MCF 10A (cell line): Measurements from ENCODE around the gene GDPD5. TPM values are rescaled to one million over a fixed set of nuclear protein-coding genes. Genes with fewer than 3 reads are reported as not detected.

Experiments
- BruUV-seq: library from RNA; stranded (reverse); fragments of 400-500 nt; replicated peaks from 2 replicates; lab custom pipeline; 2021; lab: Mats Ljungman, UMichigan
- CTCF ChIA-PET: fragments of 300-600 bp; sonication (Branson Sonifier 250); formaldehyde crosslinking; extraction: SDS; loops from one replicate; lab custom pipeline; 2021; ENCODE audit warnings: antibody characterized with exemption, inconsistent platforms; lab: Yijun Ruan, JAX
- POLR2A ChIA-PET: fragments of 300-600, 350-650 bp; sonication (Branson Sonifier 250); formaldehyde crosslinking; extraction: SDS; loops from one replicate; lab custom pipeline; 2020; ENCODE audit warnings: antibody characterized with exemption, inconsistent platforms; lab: Yijun Ruan, JAX
- DNase-seq: peaks from one replicate; pipeline ENCODE4 v3.0.0-alpha.2; 2018; ENCODE audit not compliant: unreplicated experiment
- H3K27ac Mint-ChIP-seq: one replicate; pipeline ENCODE4 v1.8.0; 2022; ENCODE audit warnings: mild to moderate bottlenecking, low read depth, mixed read lengths; ENCODE audit not compliant: unreplicated experiment
- H3K27me3 Mint-ChIP-seq: one replicate; pipeline ENCODE4 v1.8.0; 2022; ENCODE audit warnings: mixed read lengths; ENCODE audit not compliant: insufficient read depth, unreplicated experiment
- H3K36me3 Mint-ChIP-seq: one replicate; pipeline ENCODE4 v1.8.0; 2022; ENCODE audit warnings: mild to moderate bottlenecking, moderate library complexity, mixed read lengths; ENCODE audit not compliant: insufficient read depth, unreplicated experiment
- H3K4me1 Mint-ChIP-seq: one replicate; pipeline ENCODE4 v1.8.0; 2022; ENCODE audit warnings: mixed read lengths; ENCODE audit not compliant: insufficient read depth, unreplicated experiment
- H3K4me3 Mint-ChIP-seq: one replicate; pipeline ENCODE4 v1.8.0; 2022; ENCODE audit warnings: mild to moderate bottlenecking, moderate library complexity, mixed read lengths; ENCODE audit not compliant: unreplicated experiment
- H3K9me3 Mint-ChIP-seq: one replicate; pipeline ENCODE4 v1.8.0; 2022; ENCODE audit warnings: mixed read lengths; ENCODE audit not compliant: unreplicated experiment
- CTCF ChIP-seq: fragments of 200-600 bp; IDR thresholded peaks from one replicate; pipeline ENCODE4 v1.8.0; 2022; ENCODE audit warnings: antibody characterized with exemption, mild to moderate bottlenecking; ENCODE audit not compliant: unreplicated experiment
- intact Hi-C: fragments of 100-400 bp; cut with micrococcal nuclease; formaldehyde crosslinking; loops from 2 replicates; pipeline ENCODE4 v1.14.1; 2022
- total RNA-seq: library from RNA; stranded (reverse); gene quantifications from 2 replicates; pipeline ENCODE4 v1.2.3, GENCODE V29; 2022

GDPD5 gene
- total RNA-seq, 1 experiment from 2014 or later, result 5.6 TPM

DNA sequence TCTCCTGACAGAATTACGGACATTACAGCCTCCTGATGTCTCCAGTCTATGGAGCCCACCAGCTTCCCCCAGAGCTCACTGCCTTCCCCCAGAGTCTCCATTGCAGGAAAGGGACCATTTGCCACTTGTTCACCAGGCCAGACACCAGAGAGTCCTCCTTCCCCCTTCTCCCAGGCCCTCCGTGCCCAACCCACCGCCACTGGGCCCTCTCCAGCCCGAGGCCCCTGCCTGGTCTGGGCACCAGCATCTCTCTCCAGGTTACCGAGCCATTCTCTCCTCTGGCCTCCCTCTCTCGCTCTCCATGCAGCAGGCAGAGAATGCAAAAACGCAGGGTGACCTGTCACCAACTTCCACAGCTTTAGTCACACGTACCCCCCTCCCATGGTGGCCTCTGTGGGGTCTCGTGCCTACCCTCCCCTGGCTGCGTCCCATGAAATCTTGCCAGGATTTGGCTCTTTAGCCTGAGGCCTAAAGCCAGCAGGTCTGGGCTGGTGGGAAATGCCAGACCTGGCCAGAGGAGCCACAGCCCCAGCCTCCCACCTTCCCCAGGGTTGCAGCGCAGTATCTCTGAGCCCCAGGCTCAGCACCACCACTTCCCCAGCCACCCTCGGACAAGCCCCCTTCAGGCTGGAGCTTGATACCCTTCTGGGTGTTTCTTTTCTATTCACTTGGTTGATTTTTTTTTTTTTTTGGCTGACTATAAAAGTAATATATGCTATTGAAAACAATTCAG, 29.5 kb upstream of the GDPD5 start:
- H3K4me3 Mint-ChIP-seq, result no peak overlapping the region
- TF ChIP-seq CTCF, result no peak
- no peak overlapping the region for H3K27ac Mint-ChIP-seq
- no peak for DNase-seq
- H3K4me1 Mint-ChIP-seq, result peaks cover 25% of the 10 kb centered on the region
- H3K36me3 Mint-ChIP-seq, result peaks cover 7% of the 10 kb centered on the region
- CTCF ChIA-PET, result interaction anchor here (0.6 to 1.7 kb wide), 4 partner anchors 9 to 614 kb away, joined by 3 to 5 read pairs (median 3); no protein-coding TSS in a partner anchor
- POLR2A ChIA-PET, result no interaction called here
- BruUV-seq, result no TSS peak
- H3K9me3 Mint-ChIP-seq, result no peaks in the 10 kb centered on the region
- intact Hi-C loops, result no loop called here
- no peaks in the 10 kb centered on the region for H3K27me3 Mint-ChIP-seq

DNA sequence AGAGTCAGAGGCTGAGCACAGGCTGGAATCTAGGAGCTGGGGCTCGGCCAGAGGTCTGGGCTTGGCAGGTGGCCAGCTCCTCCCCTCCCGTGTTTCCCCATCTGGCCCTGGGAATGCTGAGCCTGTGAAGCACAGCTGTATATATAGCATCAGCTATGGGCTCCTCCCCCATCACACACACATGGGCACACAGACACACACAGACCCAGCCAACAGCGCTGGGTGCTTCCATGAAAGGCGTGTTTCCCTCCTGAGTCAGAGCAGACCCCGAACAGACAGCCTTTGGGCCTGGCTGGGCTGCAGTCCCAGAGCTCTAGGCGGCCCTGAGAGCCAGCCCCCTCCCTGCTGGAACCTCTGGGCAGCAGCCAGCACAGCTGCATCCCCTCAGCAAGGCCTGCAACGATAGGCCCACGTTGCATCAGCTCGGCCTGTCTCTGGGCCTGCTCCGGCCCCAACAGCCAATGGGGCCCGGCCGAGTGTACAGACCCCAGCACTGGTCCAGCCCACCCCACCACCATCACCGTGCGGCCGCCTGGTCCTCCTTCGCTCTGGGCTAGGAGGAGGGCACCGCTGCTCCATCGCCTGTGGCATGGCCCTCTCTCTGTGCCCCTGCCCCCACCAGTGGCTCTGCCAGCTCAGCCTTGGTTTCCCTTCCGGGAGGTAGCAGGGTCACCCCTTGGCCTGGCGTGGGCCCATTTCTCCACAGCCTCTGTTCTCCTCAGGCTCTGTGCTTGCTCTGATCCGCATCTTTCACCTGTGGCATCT, 28.7 kb upstream of the GDPD5 start:
- DNase-seq, result peak; percentile 75
- POLR2A ChIA-PET, result interaction anchor here (0.6 to 1.3 kb wide), 3 partner anchors 8 to 144 kb away, joined by 3 to 9 read pairs (median 3); no protein-coding TSS in a partner anchor
- CTCF ChIA-PET, result interaction anchor here (0.8 to 1.7 kb wide), 6 partner anchors 10 to 152 kb away, joined by 3 to 6 read pairs (median 4); partner anchors contain the start of gene GDPD5
- H3K9me3 Mint-ChIP-seq, result no peaks in the 10 kb centered on the region
- H3K27ac Mint-ChIP-seq, result no peak overlapping the region
- no peak for TF ChIP-seq CTCF
- peaks cover 25% of the 10 kb centered on the region for H3K4me1 Mint-ChIP-seq
- intact Hi-C loops, result no loop called here
- H3K4me3 Mint-ChIP-seq, result no peak overlapping the region
- peaks cover 7% of the 10 kb centered on the region for H3K36me3 Mint-ChIP-seq
- no TSS peak for BruUV-seq
- H3K27me3 Mint-ChIP-seq, result no peaks in the 10 kb centered on the region

DNA sequence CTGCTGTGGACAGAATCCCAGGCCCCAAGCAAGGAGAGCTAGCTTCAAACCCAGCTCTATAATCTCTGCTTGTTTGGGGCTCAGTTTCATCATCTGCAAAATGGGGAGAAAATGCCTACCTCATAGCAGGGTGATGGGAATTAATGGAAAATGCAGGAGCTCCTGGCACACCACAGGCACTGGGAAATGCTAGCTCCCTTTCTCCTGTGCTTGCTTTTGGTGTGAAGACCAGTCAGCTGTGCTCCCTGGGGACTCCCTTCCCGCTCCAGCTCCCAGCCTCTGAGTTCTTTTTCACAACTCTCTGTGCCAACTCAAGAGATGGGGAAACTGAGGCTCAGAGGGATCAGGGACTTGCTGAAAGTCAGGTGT, 28.1 kb upstream of the GDPD5 start:
- no TSS peak for BruUV-seq
- no peaks in the 10 kb centered on the region for H3K9me3 Mint-ChIP-seq
- no peak for TF ChIP-seq CTCF
- DNase-seq, result no peak
- H3K4me1 Mint-ChIP-seq, result peaks cover 25% of the 10 kb centered on the region
- no peaks in the 10 kb centered on the region for H3K27me3 Mint-ChIP-seq
- no peak overlapping the region for H3K4me3 Mint-ChIP-seq
- peaks cover 7% of the 10 kb centered on the region for H3K36me3 Mint-ChIP-seq
- POLR2A ChIA-PET, result interaction anchor here (0.6 to 1.3 kb wide), 3 partner anchors 9 to 145 kb away, joined by 3 to 9 read pairs (median 3); no protein-coding TSS in a partner anchor
- intact Hi-C loops, result no loop called here
- no peak overlapping the region for H3K27ac Mint-ChIP-seq
- CTCF ChIA-PET, result interaction anchor here (0.5 to 1.7 kb wide), 8 partner anchors 10 to 152 kb away, joined by 3 to 6 read pairs (median 4); partner anchors contain the start of gene GDPD5

DNA sequence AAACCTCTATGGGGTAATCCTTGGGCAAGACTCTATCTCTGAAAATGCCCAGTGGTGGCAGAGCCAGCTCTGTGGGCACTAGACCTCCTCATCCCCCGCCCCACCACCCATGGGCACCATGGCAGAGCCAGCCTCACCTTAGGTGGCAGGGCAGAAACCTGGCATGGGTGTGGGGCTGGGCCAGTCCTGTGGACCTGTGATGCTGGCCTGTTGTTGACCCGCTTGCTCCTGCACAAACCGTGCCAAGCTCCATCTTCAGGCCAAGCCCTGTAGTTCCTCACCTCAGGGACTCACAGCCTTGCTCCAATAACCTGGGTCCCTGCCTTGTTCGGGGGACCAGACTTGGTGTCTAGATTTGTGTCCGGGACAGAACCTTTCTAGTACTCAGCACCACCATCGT, 27.4 kb upstream of the GDPD5 start:
- POLR2A ChIA-PET, result no interaction called here
- Mint-ChIP-seq H3K4me3 (no peak overlapping the region), H3K9me3 (no peaks in the 10 kb centered on the region), H3K4me1 (peaks cover 19% of the 10 kb centered on the region), H3K27ac (no peak overlapping the region), H3K36me3 (peaks cover 7% of the 10 kb centered on the region), H3K27me3 (no peaks in the 10 kb centered on the region)
- BruUV-seq, result no TSS peak
- DNase-seq, result no peak
- TF ChIP-seq CTCF, result no peak
- CTCF ChIA-PET, result interaction anchor here (0.8 to 1.7 kb wide), 4 partner anchors 22 to 153 kb away, joined by 4 to 6 read pairs (median 4); no protein-coding TSS in a partner anchor
- intact Hi-C loops, result no loop called here
